AG08396 (cell line): ENCODE results near the gene PDCD1.
A peak's percentile ranks its signal among the peaks of the same experiment; 100 is the strongest.

ENCODE experiments used
- DNase-seq: peaks from one replicate; pipeline ENCODE4 v3.0.0; 2012; ENCODE audit warnings: low spot score, mixed read lengths

The PDCD1 gene

DNA sequence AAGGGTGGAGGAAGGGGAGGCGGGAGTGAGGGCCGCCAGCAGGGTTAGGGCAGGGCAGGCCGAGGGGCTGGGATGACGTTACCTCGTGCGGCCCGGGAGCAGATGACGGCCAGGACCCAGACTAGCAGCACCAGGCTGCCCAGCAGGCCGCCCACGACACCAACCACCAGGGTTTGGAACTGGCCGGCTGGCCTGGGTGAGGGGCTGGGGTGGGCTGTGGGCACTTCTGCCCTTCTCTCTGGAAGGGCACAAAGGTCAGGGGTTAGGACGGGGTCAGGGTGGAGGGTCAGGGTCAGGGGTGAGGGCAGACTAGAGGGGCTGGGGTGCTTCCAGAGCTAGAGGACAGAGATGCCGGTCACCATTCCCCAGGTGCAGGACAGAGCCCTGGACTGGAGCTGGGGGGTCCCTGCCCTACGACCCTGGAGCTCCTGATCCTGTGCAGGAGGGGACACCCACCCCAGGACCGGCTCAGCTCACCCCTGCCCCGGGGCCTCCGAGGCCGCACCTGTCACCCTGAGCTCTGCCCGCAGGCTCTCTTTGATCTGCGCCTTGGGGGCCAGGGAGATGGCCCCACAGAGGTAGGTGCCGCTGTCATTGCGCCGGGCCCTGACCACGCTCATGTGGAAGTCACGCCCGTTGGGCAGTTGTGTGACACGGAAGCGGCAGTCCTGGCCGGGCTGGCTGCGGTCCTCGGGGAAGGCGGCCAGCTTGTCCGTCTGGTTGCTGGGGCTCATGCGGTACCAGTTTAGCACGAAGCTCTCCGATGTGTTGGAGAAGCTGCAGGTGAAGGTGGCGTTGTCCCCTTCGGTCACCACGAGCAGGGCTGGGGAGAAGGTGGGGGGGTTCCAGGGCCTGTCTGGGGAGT lies 6.3 kb downstream of the PDCD1 start:
- DNase-seq, result no peak

DNA sequence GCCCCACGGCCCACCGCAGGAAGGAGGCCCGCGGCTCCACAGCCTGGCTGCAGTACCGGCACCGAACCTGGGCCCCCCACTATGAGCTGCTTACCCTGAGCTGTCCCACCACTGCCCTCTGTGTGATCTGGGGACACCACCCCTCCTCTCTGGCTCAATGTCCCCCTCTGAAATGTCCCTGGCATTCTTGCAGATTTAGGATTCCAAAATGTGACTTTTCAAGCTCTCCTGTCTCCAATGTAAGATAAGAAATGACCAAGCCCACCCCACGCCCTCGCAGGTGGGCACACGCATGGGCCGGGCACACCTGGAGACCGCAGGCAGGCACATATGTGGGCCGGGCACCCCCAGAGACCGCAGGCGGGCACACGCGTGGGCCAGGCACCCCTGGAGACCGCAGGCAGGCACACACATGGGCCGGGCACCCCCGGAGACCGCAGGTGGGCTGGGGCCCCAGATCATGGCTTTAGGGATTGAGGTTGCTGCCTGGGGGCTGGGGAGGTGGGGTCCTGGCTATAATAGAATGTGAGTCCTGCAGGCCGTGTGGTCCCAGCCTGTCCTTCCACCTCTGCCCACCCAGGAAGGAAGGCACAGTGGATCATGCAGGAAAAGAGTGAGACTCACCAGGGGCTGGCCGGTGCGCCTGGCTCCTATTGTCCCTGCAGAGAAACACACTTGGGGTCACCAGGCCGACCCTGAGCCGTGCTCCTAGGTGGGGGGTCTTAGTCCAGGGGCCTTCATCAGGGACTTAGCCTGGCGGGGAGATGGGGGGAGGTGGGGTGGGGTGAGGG lies 7.2 kb downstream of the PDCD1 start:
- DNase-seq, result no peak

DNA sequence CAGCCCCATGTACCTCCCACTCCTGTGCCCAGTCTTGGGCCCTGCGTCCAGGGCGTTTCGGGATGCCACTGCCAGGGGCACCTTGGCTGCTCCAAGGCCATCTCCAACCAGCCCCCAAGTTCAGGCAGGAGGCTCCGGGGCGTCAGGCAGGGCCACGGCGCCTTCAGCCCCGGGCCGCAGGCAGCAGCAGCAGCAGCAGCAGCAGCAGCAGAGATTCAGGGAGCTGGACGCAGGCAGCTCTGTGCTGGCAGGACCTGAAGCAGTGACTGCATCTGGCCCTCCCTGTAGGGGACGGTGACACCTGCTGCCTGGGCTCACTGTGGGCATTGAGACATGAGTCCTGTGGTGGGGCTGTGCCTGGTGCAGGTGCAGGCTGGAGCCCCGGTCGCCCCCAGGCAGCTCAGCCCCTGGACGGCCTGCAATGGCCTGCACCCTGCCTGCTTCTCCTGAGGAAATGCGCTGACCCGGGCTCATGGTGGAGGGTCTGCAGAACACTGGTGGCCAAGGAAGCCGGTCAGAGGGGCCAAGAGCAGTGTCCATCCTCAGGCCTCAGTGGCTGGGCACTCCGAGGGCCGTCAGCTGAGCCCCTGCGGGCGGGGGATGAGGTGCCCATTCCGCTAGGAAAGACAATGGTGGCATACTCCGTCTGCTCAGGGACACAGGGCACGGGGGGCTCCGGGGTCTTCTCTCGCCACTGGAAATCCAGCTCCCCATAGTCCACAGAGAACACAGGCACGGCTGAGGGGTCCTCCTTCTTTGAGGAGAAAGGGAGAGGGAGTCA lies 8.0 kb downstream of the PDCD1 start:
- DNase-seq, result no peak

DNA sequence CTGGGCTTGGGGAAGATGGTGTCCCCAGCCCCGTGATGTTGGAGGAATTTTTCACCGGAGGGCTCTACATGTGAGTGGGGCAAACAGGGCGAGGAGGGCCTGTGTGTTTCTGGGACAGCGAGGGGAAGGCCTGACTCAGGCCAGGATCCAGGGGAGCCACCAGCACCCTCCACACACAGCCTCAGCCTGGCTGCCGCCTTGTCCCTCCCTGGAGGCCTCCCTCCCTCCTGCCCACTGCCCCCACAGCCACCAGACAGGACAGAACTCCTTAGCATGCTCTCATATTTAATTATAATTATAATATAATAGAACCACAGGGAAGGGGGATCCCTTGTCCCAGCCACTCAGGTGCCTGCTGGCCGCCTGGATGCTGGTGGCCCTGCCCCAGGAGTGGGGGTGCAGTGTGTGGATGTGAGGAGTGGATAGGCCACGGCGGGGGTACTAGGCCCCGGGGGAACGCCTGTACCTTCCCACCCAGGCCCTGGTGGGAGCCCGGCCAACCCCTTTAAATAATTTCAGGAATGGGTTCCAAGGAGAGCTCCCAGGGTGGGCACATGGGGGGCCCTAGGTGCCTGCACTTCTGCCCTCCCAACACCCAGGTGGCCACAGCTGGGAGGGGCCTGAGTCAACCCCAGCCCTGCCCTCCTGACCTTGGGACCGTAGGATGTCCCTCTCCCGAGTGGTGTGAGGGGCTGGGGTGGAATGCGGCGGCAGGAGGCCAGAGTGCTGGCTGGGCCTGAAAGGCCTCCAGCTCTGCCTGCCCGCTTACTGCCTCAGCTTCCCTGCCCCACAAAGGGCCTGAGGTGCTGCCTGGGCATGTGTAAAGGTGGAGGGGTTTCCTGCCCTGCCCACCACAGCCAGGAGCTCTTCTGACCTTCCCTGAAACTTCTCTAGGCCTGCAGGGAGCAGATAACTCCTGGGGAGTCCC lies 8.8 kb downstream of the PDCD1 start:
- no peak for DNase-seq

DNA sequence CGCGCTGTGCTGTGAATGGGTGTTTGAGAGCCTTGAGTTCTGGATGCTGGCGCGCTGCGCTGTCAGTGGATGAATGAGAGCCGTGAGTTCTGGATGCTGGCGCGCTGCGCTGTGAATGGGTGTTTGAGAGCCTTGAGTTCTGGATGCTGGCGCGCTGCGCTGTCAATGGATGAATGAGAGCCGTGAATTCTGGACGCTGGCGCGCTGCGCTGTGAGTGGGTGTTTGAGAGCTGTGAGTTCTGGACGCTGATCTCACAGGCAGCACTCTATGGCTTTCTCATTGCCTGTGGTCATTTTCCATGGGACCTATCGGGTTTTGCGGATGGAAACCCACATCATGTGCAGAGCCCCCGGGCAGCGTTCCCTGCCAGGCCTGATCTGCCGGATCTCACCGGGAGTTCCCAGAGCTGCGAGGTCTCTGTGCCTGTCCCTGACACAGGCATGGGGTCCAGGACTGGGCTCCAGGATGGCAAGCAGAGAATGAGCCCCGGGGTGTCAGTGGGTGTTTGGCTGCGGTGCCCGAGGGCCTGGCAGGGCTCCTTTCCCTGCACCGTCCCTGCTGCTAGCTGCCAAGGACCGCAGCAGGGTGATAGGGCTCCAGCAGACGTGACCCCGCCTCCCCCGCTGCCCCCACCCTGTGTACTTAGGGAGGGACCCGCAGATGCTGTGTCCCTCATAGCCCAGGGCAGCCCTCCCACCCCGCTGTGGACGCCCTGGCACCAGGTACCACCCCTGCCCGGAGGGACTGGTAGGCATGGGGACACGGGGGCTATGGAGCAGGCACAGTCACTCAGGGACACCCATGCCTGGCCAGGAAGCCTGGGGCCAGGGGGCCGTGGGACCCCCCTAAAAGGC lies 9.7 kb downstream of the PDCD1 start:
- DNase-seq, result no peak

DNA sequence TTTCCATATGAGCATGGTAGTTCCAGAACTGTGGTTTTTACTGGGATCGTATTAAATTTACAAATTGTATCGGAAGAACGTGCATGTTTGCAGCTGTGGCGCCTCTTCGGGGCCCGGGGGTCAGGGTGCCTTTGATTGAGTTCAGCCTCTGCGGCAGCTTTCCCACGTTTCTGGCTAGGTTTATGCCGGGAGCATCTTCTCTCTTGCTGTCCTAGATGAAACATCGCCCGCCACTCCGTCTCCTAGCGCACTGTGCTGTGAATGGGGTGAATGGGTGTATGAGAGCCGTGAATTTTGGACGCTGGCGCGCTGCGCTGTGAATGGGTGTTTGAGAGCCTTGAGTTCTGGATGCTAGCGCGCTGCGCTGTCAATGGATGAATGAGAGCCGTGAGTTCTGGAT lies 12.3 kb downstream of the PDCD1 start:
- no peak for DNase-seq

DNA sequence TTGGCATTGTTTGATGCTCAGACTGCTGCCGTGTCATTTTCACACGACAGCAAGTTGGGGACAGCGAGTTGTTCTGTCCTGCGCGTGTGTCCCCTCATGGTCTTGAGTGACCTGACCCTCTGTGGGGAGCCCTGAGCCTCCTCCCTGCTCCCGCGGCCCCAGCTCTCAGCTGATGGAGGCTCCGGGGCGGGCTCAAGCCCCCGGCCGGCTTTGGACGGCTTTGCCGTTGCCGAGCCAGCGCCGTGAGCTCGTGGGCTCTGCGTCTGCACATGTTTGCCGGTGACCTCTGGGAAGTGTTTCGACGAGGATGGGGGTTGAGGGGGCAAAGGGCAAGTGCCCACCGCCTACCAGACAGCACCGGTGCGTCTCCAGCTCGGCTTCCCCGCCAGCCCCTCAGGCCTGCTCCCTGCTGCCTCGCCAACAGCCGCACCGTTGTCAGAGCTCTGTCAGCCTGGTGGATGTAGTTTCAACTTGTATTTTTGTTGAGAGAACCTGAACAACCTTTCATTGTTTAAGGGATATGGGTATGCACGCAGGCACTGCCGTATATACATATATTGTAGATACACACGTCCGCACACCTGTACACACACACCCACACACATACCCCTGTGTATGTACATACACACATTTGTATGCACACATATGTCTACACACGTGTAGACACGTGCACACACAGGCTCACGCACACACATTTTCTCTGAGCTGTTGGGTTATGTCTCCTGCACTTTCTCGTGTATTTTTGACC lies 13.7 kb downstream of the PDCD1 start:
- no peak for DNase-seq

DNA sequence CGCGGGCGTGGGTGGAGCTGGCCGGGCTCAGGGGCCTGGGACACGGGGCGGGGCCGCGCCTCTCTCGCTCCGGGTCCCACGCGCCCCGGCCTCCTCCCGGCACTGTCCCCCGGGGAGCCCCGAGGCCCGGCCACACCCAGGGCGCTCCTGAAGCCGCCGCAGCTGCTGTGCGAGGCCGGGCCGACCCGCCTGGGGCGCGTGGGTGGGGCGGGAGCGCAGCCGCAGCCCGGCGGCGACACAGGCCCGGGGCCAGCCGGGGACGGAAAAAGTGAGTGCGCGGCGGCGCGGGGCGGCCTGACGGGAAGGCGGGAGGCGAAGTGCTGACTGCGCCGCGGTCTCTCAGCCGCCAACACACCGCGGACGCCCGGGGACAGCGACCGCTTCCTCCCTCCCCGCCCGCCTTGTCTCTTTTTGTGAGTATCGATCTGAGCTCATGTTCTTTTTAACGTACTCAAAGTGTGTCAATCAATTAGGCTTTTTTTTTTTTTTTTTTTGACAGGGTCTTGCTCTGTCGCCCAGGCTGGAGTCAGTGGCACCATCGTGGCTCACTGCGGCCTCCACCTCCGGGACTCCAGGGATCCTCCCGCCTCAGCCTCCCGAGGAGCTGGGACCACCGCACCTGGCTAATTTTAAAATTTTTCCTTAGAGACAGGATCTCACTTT lies 14.5 kb downstream of the PDCD1 start:
- peak; percentile 91 for DNase-seq

DNA sequence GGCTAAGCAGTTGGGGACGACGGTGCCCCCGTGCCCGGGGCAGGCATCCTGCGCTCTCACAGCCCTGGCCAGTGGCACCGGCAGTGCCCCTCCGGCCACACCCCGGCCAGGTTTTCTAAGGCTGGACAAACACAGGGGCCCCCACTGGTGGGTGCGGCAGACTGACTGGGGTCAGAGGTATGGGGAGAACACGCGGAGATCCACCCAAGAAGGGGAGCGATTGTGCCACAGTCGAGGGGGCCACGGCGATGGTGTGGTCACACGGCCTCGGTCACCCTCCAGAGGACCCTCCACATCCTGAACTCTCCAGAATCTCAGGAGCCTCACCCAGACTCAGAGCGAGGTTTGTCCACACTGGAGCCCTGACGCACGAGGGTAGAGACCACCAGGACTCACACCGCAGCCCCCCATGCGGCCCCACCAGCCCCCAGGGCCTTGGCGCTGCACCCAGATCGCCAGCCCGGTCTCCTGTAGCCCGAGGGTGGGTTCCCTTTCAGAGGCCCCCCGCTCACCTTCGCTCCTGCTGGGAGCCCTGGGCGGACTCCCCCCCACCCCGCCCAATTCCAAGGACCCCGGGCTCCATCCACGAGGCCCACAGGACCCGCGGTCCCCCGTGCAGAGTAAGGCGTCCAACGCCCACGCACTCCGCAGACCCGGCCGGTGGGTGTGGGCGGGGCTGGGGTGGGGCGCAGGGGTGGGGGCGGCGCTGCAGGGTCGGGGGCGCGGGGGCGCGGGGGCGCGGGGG lies 15.2 kb downstream of the PDCD1 start:
- DNase-seq, result no peak

DNA sequence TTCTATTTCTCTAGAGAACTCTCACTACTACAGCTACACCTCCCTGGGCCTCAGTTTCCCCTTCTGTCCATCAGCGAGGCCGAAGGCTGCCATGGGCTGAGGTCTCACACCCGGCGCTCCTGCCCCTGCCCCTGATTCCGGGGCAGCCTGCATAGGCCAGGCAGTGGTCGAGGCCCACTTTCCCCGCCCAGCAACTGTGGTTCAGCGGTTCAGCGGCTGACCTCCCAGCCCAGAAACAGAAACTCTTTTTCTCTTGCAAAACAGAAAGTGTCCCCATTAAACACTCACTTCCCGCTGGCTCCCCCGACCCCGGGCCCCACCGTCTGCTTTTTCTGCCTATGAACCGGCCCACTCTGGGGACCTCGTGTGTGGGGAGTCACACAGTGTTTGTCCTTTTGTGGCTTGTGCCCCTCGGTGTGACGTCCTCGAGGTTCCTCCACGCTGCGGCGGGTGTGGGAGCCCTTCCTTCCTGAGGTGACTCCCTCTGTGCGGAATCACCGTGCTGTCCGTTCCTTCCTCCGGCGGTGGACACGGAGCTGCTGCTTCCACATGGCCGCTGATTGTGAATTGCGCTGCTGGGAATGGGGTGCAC lies 16.0 kb downstream of the PDCD1 start:
- no peak for DNase-seq

DNA sequence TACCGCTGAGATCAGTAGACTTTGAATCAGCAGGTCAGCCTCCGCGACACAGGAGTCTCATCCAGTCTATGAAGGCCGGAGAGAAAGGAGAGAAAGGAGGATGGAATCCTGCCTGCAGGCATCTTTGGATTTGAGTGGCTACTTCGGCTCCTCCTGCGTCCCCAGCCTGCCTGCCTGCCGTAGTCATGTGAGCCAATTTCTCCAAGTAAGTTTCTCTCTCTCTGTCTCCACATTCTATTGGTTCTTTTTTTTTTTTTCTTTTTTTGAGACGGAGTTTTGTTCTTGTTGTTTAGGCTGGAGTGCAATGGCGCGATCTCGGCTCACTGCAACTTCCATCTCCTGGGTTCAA lies 16.7 kb downstream of the PDCD1 start:
- DNase-seq, result no peak

DNA sequence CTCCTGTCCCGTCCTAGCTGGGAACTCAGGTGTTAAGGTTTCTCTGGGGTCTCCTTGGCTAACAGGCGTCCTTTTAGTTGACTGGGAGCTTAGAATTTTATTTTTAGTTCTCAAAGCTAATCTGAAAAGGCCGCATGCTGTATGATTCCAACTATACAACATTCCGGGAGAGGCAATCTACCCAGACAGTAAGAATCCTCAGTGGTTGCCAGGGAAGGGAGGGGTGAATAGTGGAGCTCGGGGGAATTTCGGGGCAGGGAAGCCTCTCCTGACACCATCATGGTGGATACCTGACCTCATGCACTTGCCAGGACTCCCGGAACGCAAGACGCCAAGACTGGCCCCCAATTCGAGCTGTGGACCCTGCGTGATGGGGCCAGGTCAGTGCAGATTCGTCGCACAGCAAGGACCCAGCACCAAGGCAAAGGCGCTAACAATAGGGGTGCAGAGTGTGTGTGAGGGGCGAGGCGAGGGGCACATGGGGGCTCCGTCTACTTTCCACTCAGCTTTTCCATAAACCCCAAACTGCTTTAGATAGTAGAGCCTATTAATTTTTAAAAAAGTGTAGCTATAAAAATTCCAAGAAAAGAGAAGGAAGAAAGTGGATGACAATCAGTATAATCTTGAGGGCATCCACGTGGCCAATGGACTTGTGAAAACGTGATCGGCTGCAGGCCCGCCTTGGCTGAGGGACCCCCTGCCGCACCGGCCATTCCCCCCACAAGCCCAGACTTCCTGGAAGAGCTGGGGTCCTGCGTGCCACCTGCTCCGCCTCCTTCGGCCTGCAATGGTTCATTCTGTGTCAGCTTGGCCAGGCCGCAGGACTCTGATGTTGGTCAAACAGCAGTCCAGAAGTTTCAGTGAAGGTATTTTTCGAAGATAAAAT lies 17.3 kb downstream of the PDCD1 start:
- peak; percentile 17 for DNase-seq

DNA sequence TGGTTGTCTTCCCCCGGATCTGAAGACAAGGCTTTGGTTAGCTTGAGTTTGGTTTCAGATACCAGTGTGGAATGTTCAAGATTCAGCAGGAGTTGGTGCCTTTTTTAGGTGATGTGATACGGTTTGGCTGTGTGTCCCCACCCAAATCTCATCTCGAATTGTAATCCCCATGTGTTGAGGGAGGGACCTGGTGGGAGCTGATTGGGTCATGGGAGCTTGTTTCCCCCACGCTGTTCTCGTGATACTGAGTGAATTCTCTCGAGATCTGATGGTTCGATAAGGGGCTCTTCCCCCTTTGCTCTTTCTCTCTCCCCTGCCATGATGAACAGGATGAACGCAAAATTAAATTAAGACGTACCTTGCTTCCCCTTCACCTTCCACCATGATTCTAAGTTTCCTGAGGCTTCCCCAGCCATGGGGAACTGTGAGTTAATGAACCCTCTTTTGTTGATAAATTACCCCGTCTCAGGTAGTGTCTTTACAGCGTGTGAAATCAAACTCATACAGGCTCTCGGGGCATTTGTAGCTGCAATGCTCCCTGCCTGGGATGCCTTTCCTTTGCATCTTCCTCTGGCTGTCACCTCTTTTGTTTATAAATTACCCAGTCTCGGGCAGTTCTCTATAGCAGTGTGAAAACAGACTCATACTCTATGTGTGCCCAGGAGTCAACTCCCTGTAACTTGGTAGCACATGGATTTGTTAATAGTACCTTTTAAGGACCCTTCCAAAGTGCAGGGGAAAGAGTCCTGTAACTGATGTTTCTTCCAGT lies 21.3 kb downstream of the PDCD1 start:
- no peak for DNase-seq

DNA sequence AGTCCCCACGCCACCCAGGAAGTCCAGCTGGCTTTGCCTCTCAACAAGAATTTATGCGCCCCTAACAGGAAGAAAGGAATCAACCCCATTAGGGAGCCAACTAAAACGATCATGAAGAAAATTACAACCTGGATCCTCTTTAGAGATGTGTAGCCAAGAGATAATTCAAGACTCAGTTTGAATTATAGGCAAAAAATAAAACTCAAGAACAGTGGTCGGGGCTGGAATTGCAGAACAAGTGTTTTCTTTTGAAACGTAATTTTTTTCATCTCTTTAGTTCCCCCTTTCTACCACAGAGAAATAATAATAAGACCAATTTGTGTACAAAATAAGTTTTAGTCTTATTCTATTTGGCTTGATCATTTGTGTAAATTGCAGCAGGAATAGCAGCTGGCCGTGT lies 22.4 kb downstream of the PDCD1 start:
- DNase-seq, result no peak

DNA sequence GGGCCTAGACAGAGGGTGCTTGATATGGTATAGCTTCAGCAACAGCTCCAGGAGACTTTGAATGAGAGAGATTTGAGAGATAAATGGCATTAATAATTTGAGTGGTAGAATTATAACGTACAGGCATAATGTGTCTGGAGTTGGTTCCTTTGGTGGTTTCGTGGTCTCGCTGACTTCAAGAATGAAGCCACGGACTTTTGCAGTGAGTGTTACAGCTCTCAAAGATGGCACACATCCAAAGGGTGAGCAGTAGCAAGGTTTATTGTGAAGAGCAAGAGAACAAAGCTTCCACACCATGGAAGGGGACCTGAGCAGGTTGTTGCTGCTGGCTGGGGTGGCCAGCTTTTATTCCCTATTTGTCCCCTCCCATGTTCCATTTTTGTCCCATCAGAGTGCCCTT lies 23.1 kb downstream of the PDCD1 start:
- DNase-seq, result no peak

DNA sequence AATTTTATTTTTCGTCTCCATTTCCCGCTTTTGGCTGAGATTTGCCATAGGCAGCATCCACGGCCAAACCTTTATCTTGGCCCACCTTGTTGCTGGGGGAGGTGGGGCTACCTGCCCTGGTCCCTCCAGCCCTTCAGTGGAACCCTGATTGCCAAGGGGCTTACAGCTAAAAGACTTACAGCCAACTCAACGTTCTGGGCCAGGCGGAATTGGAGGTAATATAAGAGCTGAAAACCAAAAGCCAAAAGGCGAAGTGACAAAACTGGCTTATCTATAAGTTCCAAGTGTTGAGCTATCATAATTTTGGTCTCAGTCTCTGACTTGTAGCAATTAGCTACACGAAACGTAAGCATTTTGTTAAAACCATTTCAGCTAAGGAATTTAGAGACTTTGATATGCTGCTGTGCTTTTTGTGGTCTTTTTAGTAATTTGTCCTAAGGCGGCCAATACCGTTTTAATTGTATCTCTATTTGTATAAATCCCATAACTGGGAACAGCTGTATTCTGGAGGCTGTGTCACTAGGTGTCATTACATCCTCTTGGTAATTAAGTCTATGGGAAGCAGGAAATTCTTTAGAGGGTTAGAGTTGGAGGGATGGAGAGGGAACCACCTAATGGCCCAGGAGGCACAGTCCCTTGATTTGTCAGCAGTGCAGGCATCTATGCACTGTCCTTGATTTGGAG lies 24.0 kb downstream of the PDCD1 start:
- no peak for DNase-seq
